HG03196 (cell line): Measurements from ENCODE around the gene CRACDL.
"Not testable (repeated sequence)": the region's sequence is repeated elsewhere in the genome, so short reads cannot be mapped to it uniquely, and the experiment has no call there.

ENCODE experiments used
- ATAC-seq: cut with Tn5 transposase; IDR thresholded peaks from one replicate; pipeline ENCODE4 v1.9.1; 2021; ENCODE audit not compliant: unreplicated experiment

Gene CRACDL

DNA sequence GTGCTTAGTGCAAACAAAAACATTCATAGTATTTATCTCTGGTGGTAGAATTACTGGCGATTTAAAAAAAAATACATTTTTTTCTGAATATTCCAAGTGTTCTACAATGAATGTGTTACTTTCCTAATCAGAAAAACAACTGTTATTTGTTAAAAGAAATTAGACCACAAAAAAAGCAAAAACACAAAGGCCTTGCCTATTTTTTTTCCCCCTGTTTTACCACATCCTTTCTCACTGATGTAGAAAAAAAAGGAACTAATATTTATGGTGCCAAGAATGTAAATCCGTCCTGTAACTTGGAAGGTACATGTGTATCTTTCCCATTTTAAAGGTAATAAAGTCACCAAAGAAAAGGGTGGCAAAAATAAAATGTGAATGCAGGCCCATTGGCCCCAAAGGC lies 176.7 kb downstream of the CRACDL start:
- ATAC-seq = no peak

DNA sequence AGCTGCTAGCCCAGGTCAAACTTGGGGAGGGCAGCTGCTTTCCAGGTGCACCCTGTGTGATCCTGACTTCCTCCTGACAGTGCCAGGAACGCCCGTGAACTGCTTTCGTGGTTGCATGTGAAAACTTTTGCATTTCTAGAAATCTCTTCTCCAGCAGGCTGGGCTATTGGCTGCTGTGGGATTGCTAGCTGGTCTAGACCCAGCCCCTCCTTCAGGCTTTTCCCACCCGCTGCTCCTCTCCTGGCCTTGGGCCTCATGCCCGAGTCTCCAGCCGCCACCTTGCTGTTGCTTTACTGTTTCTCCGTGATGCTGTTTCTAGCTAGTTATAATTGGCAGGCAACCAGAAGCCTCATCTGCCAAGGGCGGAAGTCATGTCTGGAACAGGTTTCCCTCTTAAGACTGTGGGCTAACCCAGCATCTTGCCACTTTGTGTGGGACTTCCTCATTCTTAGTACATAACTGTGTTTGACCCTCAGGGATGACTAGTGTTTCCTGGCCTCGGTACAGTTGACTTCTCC lies 178.1 kb downstream of the CRACDL start:
- peak; percentile 70 for ATAC-seq

DNA sequence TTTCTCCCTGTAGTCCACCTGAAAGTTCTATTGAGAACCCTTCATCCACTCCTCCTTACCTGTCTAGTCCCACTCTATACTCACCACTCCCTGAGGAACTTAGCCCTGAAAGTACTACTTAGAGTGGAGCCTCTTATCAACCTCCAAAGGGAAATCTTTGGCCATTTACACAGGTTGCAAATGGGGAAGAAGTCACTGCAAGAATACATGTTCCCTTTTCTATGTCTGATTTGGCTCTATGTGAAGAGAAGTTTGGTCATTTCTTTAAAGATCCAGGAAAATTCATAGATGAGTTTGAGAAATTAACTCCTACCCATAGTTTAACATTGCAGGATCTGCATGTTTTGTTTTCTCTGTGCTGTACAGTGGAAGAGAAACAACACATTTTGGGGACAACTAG lies 182.2 kb downstream of the CRACDL start:
- no peak for ATAC-seq

DNA sequence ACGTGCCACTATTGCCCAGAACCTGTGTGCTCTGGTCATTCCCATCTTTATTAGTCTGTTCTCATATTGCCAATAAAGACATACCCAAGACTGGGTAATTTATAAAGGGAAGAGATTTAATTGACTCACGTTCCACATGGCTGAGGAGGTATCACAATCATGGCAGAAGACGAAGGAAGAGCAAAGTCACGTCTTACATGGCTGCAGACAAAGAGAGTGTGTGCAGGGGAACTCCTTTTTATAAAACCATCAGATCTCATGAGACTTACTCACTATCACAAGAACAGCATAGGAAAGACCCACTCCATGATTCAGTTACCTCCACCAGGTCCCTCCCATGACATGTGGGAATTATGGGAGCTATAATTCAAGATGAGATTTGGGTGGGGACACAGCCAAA lies 183.3 kb downstream of the CRACDL start:
- not testable (repeated sequence) for ATAC-seq

DNA sequence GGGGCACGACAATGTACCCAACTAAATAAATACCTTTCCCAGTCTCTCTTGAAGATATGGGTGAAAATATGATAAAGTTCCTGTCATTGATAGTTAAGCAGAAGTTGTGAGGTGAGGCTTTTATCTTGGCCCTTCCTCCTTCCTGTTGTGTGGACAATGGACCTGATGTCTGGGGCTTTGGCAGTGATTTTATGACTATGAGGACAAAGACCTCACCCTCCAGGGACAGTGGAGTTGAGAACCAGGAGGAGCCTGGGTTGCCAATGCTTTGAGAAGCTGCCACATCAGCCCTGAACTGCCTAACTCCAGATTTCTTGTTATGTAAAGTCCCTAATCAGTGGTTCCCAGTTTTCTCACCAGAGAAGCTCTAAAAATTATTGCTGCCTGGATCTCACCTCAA lies 184.3 kb downstream of the CRACDL start:
- ATAC-seq = no peak

DNA sequence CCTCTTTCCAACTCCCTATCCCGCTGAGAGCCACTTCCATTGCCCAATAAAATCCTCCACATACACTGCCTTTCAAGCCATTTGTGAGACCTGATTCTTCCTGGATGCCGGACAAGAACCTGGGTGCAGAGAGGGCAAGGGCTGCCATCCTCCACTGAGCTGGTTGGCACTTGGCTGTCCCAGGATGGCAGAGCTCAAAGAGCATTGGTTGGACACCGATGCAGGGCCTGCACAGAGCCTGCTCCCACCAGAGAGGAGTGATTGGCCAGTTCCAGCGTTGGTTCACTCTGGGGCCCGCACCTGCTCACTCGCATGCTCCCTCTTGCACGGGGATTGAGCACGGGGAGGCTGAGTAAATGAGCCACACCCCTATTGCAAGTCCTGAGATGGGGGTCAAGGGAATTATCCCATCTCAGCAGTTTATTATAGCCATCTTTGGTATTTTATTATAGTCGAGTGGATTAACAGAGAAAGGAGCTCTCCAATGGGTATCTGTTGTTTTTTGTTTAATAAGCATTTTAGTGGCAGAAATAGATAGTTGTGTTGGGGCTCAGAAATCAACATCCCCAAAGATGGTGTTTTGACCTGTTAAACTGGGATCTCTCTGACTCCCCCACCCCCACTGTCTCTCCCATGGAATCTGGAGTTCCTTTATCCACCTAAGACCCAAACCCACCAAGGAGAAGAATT lies 185.3 kb downstream of the CRACDL start:
- no peak for ATAC-seq

DNA sequence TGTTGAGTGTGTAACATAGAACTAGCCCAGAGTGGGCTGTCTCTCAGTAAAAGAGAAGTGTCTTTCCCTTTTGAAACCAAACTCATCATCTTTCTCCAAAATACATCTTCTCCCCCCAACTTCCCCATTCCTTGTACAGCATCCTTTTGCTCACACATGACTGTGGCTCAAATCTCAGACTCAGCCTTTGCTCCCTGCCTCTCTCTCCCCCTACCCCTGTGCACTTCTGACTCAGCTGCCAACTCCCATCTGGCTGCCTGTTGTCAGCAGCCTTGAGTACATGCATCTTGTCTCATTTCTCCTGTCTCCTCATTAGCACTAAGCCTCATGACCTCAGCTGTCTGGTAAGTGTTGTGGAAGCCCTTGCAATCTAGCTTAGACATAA lies 187.0 kb downstream of the CRACDL start:
- no peak for ATAC-seq

DNA sequence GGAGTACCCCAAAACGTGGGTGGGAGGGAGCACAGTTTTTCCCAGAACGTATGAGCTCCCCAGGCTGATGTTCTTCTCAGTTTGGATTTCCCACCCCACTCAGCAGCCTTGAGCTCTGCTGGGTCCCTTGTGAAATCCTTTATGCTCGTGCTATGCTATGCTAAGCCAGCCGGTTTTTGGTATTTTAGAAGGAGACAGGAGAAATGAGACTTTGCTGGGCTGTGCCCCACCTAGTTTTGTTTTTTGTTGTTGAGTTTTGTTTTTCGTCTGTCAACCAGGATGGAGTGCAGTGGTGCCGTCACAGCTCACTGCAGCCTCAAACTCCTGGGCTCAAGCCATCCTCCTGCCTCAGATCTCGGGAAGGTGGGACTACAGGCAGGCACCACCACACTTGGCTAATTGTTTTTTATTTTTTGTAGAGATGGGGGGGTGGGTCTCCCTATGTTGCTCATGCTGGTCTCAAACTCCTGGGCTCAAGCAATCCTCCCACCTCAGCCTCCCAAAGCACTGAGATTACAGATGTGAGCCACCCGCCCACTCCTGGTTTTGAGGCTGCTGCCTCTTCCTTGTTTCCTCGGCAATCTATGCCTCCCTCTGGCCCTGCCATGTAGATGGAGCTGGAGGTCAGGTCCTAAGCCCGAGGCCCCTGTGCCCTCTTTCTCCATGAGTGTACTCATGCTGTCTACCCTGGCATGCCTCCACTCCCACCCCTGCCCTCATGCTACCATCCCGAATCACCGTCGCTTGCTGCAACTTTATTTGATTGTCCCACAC lies 187.5 kb downstream of the CRACDL start:
- no peak for ATAC-seq

DNA sequence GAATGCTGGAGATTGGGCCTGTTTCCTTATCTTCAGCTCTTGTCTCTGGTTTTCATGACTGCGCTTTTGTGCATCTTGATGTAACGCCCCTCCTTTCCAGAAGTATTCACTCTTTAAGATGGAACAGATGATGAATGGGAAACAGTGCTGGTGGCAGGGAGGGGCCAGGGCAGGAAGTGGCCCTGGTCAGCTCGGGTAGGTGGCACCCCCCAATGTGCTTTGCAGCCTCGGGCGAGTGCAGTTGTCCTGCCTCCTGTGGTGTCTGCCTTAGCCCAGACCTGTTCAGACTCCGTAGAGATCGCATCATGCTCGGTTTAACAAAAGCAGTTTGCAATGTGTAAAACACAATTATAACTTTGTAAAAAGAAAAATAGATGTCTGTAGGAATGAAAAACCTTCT lies 188.1 kb downstream of the CRACDL start:
- no peak for ATAC-seq

DNA sequence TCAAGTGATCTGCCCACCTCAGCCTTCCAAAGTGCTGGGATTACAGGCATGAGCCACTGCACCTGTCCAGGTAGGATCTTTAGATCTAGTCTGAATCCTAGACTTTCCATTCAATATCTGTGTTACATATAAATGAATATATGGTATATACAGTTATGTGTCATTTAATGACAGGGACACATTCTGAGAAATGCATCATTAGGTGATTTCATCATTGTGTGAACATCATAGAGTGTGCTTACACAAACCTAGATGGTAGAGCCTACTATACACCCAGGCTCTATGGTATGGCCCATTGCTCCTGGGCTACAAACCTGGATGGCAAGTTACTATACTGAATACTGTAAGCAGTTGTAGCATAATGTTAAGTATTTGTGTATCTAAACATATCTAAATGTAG lies 189.6 kb downstream of the CRACDL start:
- ATAC-seq = no peak

DNA sequence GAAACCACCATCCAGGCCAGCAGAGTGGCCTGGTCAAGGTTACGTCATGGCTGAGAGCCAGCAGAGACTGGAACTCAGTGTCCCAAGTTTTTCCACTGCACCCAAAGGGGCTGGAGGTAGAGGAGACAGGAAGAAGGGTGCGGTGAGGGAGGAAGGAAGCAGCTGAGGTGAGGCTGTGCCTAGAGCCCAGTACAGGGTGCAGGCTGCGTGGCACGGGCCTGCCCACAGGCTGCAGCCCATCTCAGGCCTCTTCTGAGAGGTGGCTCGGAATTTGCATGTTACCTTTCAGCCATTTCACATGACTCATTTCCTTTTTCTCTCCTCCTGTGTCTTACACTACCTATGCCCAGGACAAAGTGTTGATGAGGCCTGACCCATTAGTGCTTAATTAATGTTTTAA lies 191.4 kb downstream of the CRACDL start:
- no peak for ATAC-seq
